Stimulated activated CD4-positive, alpha-beta T cell treated with anti-CD3 and anti-CD28 coated beads, Interleukin-2, amount 100 ng/mL, for 4 hours (primary cell): Measurements from ENCODE around the gene CIAO3.

Source experiments
- DNase-seq: peaks from one replicate; pipeline ENCODE4 v3.0.0-alpha.2; 2020; ENCODE audit warnings: low read depth

Gene CIAO3

GRCh38 chr16:775236-775796, 34.5 kb upstream of the CIAO3 start:
- DNase-seq, result no peak

GRCh38 chr16:774086-775001, 33.5 kb upstream of the CIAO3 start:
- DNase-seq, result no peak

GRCh38 chr16:772959-773358, 32.2 kb upstream of the CIAO3 start:
- no peak for DNase-seq

GRCh38 chr16:770411-770810, 29.6 kb upstream of the CIAO3 start:
- DNase-seq, result no peak

- no peak for DNase-seq
Observed at GRCh38 chr16:769934-770333, 29.1 kb upstream of the CIAO3 start.

- DNase-seq, result no peak
Observed at GRCh38 chr16:769184-769784, 28.5 kb upstream of the CIAO3 start.

GRCh38 chr16:768428-768827, 27.6 kb upstream of the CIAO3 start:
- DNase-seq, result no peak

GRCh38 chr16:767743-768235, 27.0 kb upstream of the CIAO3 start:
- no peak for DNase-seq

- no peak for DNase-seq
Observed at GRCh38 chr16:766820-767640, 26.2 kb upstream of the CIAO3 start.

- no peak for DNase-seq
Observed at GRCh38 chr16:766008-766819, 25.4 kb upstream of the CIAO3 start.

- no peak for DNase-seq
Observed at GRCh38 chr16:765488-765865, 24.7 kb upstream of the CIAO3 start.

- no peak for DNase-seq
Observed at GRCh38 chr16:764848-765487, 24.2 kb upstream of the CIAO3 start.

GRCh38 chr16:764184-764750, 23.5 kb upstream of the CIAO3 start:
- DNase-seq, result no peak

GRCh38 chr16:763369-764183, 22.8 kb upstream of the CIAO3 start:
- DNase-seq, result no peak

GRCh38 chr16:762595-763268, 21.9 kb upstream of the CIAO3 start:
- DNase-seq, result no peak

GRCh38 chr16:761625-762513, 21.1 kb upstream of the CIAO3 start:
- DNase-seq, result no peak

GRCh38 chr16:760545-761343, 19.9 kb upstream of the CIAO3 start, which contains the start of gene MSLN:
TSS of gene MSLN (plus strand) at chr16:760734. CDS start at chr16:762681, 1,947 bp downstream.
- no peak for DNase-seq
